ENCODE results near the gene EEA1. TPM values are rescaled to one million over a fixed set of nuclear protein-coding genes. Genes with fewer than 3 reads are reported as not detected.
"Not testable (repeated sequence)": the region's sequence is repeated elsewhere in the genome, so short reads cannot be mapped to it uniquely, and the experiment has no call there.

EEA1 gene
- total RNA-seq, 2 experiments from 2014 or later, result 10.5 to 11.1 TPM

GRCh38 chr12:92753976-92754885, 174.9 kb downstream of the EEA1 start:
- Mint-ChIP-seq H3K4me1 (ENCODE audit: low read depth) (no peaks in the 10 kb centered on the region), H3K27ac (no peak overlapping the region), H3K27me3 (peaks cover 3% of the 10 kb centered on the region), H3K9me3 (peaks cover 2% of the 10 kb centered on the region), H3K4me3 (no peak overlapping the region), H3K36me3 (ENCODE audit: low read depth) (no peaks in the 10 kb centered on the region)
- CTCF ChIA-PET, result no interaction called here
- Histone ChIP-seq H3K4me1 (ENCODE audit: insufficient read depth, low read length) (no peaks in the 10 kb centered on the region), H3K27ac (ENCODE audit: low read depth in 1 of 2, low read length in 2 of 2) (no peak overlapping the region), H3K36me3 (ENCODE audit: insufficient read depth, low read length) (no peaks in the 10 kb centered on the region), H3K9me3 (ENCODE audit: control insufficient read depth in 1 of 2, insufficient read depth in 1 of 2, low read length in 2 of 2) (no peaks in the 10 kb centered on the region), H3K4me3 (ENCODE audit: low read length) (no peak overlapping the region), H3K27me3 (ENCODE audit: control insufficient read depth in 1 of 2, insufficient read depth in 2 of 2, low read length in 2 of 2) (no peaks in the 10 kb centered on the region)
- intact Hi-C loops (cut with DNase I, micrococcal nuclease), result no loop called here
- DNase-seq (no peak), ATAC-seq (ENCODE audit: poor library complexity) (no peak)
- POLR2A ChIA-PET, result no interaction called here
- no peak for TF ChIP-seq CTCF (IDR thresholded peaks at IDR 0.05)

GRCh38 chr12:92749691-92750090, 179.4 kb downstream of the EEA1 start:
- H3K27ac Mint-ChIP-seq; ATAC-seq (ENCODE audit: poor library complexity); H3K27me3 ChIP-seq (ENCODE audit: control insufficient read depth in 1 of 2, insufficient read depth in 2 of 2, low read length in 2 of 2); H3K9me3 Mint-ChIP-seq; H3K4me1 ChIP-seq (ENCODE audit: insufficient read depth, low read length); H3K27ac ChIP-seq (ENCODE audit: low read depth in 1 of 2, low read length in 2 of 2); H3K36me3 ChIP-seq (ENCODE audit: insufficient read depth, low read length); H3K4me3 ChIP-seq (ENCODE audit: low read length); DNase-seq; H3K27me3 Mint-ChIP-seq; CTCF ChIA-PET; H3K9me3 ChIP-seq (ENCODE audit: control insufficient read depth in 1 of 2, insufficient read depth in 1 of 2, low read length in 2 of 2); intact Hi-C loops (cut with DNase I, micrococcal nuclease); H3K36me3 Mint-ChIP-seq (ENCODE audit: low read depth); POLR2A ChIA-PET; H3K4me3 Mint-ChIP-seq; H3K4me1 Mint-ChIP-seq (ENCODE audit: low read depth): not testable (repeated sequence)

- H3K27me3 Mint-ChIP-seq, result peaks cover 4% of the 10 kb centered on the region
- no peak for DNase-seq
- no peaks in the 10 kb centered on the region for H3K9me3 Mint-ChIP-seq
Observed at GRCh38 chr12:92747151-92747550, 181.9 kb downstream of the EEA1 start.

More at GRCh38 chr12:92747151-92747550, 181.9 kb downstream of the EEA1 start:
- H3K4me1 Mint-ChIP-seq (ENCODE audit: low read depth), result peaks cover 11% of the 10 kb centered on the region
- no peaks in the 10 kb centered on the region for H3K36me3 Mint-ChIP-seq (ENCODE audit: low read depth)
- Histone ChIP-seq H3K9me3 (ENCODE audit: control insufficient read depth in 1 of 2, insufficient read depth in 1 of 2, low read length in 2 of 2) (no peaks in the 10 kb centered on the region), H3K27ac (ENCODE audit: low read depth in 1 of 2, low read length in 2 of 2) (no peak overlapping the region), H3K36me3 (ENCODE audit: insufficient read depth, low read length) (no peaks in the 10 kb centered on the region), H3K4me1 (ENCODE audit: insufficient read depth, low read length) (no peaks in the 10 kb centered on the region), H3K27me3 (ENCODE audit: control insufficient read depth in 1 of 2, insufficient read depth in 2 of 2, low read length in 2 of 2) (no peaks in the 10 kb centered on the region), H3K4me3 (ENCODE audit: low read length) (no peak overlapping the region)
- no peak for ATAC-seq (ENCODE audit: poor library complexity)
- no peak overlapping the region for H3K4me3 Mint-ChIP-seq
- CTCF ChIA-PET, result no interaction called here
- POLR2A ChIA-PET, result no interaction called here
- intact Hi-C loops (cut with DNase I, micrococcal nuclease), result no loop called here
- no peak overlapping the region for H3K27ac Mint-ChIP-seq
- no peak for TF ChIP-seq CTCF (IDR thresholded peaks at IDR 0.05)
